Measurements from ENCODE around the gene ZC3HAV1.

DNA sequence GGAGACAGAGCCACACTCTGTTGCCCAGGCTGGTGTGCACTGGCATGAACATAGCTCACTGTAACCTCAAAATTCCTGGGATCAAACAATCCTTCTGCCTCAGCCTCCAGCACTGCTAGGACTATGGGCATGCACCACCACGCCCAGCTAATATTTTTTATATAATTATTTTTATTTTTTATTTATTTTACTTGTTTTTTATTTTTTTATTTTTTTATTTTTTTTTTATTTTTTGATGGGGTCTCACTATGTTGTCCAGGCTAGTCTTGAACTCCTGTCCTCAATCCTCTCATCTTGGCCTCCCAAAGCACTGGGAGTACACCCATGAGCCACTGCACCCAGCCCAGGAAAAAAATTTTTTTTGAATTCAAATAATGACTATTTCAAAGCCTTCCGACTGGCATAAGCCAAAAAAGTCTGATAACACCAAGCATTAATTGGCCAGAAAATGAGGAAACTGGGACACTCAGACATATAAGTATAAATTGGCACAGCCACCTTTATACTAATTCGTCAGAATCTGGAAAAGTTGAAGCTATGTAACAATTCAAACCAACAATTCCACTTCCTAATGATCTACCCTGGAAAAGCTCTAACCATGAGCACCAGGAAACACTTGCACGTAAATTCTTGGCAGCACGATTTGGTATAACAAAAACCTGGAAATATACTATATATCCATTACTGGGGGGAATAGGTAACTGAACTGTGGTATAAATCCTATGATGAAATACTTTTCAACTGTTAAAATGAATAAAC, 6.3 kb downstream of the ZC3HAV1 start:
- TF ChIP-seq, protein P1, sequence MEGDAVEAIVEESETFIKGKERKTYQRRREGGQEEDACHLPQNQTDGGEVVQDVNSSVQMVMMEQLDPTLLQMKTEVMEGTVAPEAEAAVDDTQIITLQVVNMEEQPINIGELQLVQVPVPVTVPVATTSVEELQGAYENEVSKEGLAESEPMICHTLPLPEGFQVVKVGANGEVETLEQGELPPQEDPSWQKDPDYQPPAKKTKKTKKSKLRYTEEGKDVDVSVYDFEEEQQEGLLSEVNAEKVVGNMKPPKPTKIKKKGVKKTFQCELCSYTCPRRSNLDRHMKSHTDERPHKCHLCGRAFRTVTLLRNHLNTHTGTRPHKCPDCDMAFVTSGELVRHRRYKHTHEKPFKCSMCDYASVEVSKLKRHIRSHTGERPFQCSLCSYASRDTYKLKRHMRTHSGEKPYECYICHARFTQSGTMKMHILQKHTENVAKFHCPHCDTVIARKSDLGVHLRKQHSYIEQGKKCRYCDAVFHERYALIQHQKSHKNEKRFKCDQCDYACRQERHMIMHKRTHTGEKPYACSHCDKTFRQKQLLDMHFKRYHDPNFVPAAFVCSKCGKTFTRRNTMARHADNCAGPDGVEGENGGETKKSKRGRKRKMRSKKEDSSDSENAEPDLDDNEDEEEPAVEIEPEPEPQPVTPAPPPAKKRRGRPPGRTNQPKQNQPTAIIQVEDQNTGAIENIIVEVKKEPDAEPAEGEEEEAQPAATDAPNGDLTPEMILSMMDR (IDR thresholded peaks at IDR 0.05), result no peak
- TF ChIP-seq POLR2A (IDR thresholded peaks at IDR 0.05), result no peak
